IMR-90 (cell line): ENCODE data around the gene GCH1. TPM values are rescaled to one million over a fixed set of nuclear protein-coding genes. Genes with fewer than 3 reads are reported as not detected.

Experiments
- ATAC-seq: fragments of 200-7000 bp; cut with Tn5 transposase; 2 replicates; pipeline ENCODE4 v1.9.1; 2020; ENCODE audit warnings: low read depth, mild to moderate bottlenecking, moderate library complexity
- BruUV-seq: library from RNA; stranded (reverse); fragments of 400-500 nt; replicated peaks from 2 replicates; lab custom pipeline; 2021; lab: Mats Ljungman, UMichigan
- CTCF ChIA-PET: fragments of 300-600 bp; formaldehyde crosslinking; extraction: SDS; loops from one replicate; lab custom pipeline; 2021; ENCODE audit warnings: antibody characterized with exemption; lab: Yijun Ruan, JAX
- POLR2A ChIA-PET: fragments of 300-600 bp; sonication (Branson Sonifier 250); formaldehyde crosslinking; loops from one replicate; lab custom pipeline; 2022; ENCODE audit warnings: antibody characterized with exemption; ENCODE audit not compliant: unreplicated experiment; lab: Charles Lee
- DNase-seq: peaks from one replicate; pipeline ENCODE4 v3.0.0; 2013
- H2AFZ ChIP-seq: replicated peaks from 2 replicates; pipeline ENCODE3; 2013; ENCODE audit warnings: low read length, mild to moderate bottlenecking; ENCODE audit not compliant: poor library complexity
- H2AK5ac ChIP-seq: 2 replicates; pipeline ENCODE4 v1.6.1; 2013; ENCODE audit warnings: low read depth, low read length, inconsistent platforms
- H2AK9ac ChIP-seq: replicated peaks from 2 replicates; pipeline ENCODE3; 2013; ENCODE audit warnings: mild to moderate bottlenecking, low read depth, low read length, moderate library complexity; ENCODE audit not compliant: poor library complexity
- H2BK120ac ChIP-seq: 2 replicates; pipeline ENCODE4 v1.6.1; 2013; ENCODE audit warnings: low read depth, low read length, inconsistent platforms
- H2BK15ac ChIP-seq: 3 replicates; pipeline ENCODE4 v1.6.1; 2013; ENCODE audit warnings: low read depth, low read length, inconsistent platforms
- H2BK20ac ChIP-seq: 2 replicates; pipeline ENCODE4 v1.6.1; 2013; ENCODE audit warnings: low read depth, mild to moderate bottlenecking, inconsistent platforms, low read length, moderate library complexity
- H2BK5ac ChIP-seq: 2 replicates; pipeline ENCODE4 v1.6.1; 2013; ENCODE audit warnings: mild to moderate bottlenecking, low read depth, low read length, inconsistent platforms; ENCODE audit not compliant: poor library complexity, severe bottlenecking
- H3K14ac ChIP-seq: replicated peaks from 2 replicates; pipeline ENCODE4 v1.6.1; 2013; ENCODE audit warnings: low read depth, low read length, inconsistent platforms
- H3K18ac ChIP-seq: 2 replicates; pipeline ENCODE4 v1.6.1; 2013; ENCODE audit warnings: low read depth, low read length, control low read depth
- H3K23ac ChIP-seq: 2 replicates; pipeline ENCODE4 v1.6.1; 2013; ENCODE audit warnings: low read depth, low read length, inconsistent platforms
- H3K27ac ChIP-seq: 2 replicates; pipeline ENCODE4 v1.5.1; 2013; ENCODE audit warnings: mild to moderate bottlenecking, control low read depth, low read length; ENCODE audit not compliant: insufficient read depth
- H3K27me3 ChIP-seq: 2 replicates; pipeline ENCODE4 v1.6.1; 2013; ENCODE audit warnings: low read length; ENCODE audit not compliant: control insufficient read depth, insufficient read depth
- H3K36me3 ChIP-seq: 2 replicates; pipeline ENCODE4 v1.6.1; 2013; ENCODE audit warnings: low read length, mixed read lengths; ENCODE audit not compliant: control insufficient read depth, insufficient read depth
- H3K4ac ChIP-seq: 2 replicates; pipeline ENCODE4 v1.6.1; 2013; ENCODE audit warnings: low read depth, low read length, inconsistent platforms
- H3K4me1 ChIP-seq: 2 replicates; pipeline ENCODE4 v1.6.1; 2013; ENCODE audit warnings: low read length, mixed read lengths; ENCODE audit not compliant: control insufficient read depth, insufficient read depth
- H3K4me2 ChIP-seq: 2 replicates; pipeline ENCODE4 v1.6.1; 2013; ENCODE audit warnings: low read depth, mild to moderate bottlenecking, control low read depth, low read length, moderate library complexity
- H3K4me3 ChIP-seq: 2 replicates; pipeline ENCODE4 v1.5.1; 2013; ENCODE audit warnings: low read depth, mild to moderate bottlenecking, control low read depth, low read length, moderate library complexity; ENCODE audit not compliant: insufficient read depth
- H3K56ac ChIP-seq: 2 replicates; pipeline ENCODE4 v1.6.1; 2013; ENCODE audit warnings: low read length, inconsistent platforms; ENCODE audit not compliant: insufficient read depth; ENCODE audit errors: extremely low read depth
- H3K79me1 ChIP-seq, 2 experiments: 2 replicates each; pipeline ENCODE4 v1.6.1; 2013; ENCODE audit warnings: low read length in 2 of 2, inconsistent platforms in 1 of 2, low read depth in 1 of 2
- H3K9ac ChIP-seq: 2 replicates; pipeline ENCODE4 v1.6.1; 2013; ENCODE audit warnings: low read depth, low read length, control low read depth
- H3K9me1 ChIP-seq: 2 replicates; pipeline ENCODE4 v1.6.1; 2013; ENCODE audit warnings: low read length, inconsistent platforms; ENCODE audit not compliant: insufficient read depth
- H3K9me3 ChIP-seq: 2 replicates; pipeline ENCODE4 v1.6.1; 2013; ENCODE audit warnings: low read length; ENCODE audit not compliant: control insufficient read depth, insufficient read depth
- H4K20me1 ChIP-seq: 2 replicates; pipeline ENCODE4 v1.6.1; 2013; ENCODE audit warnings: low read length, inconsistent platforms; ENCODE audit not compliant: insufficient read depth
- H4K5ac ChIP-seq: 2 replicates; pipeline ENCODE4 v1.6.1; 2013; ENCODE audit warnings: mild to moderate bottlenecking, low read depth, low read length, control low read depth
- H4K8ac ChIP-seq, 2 experiments: 2 replicates each; pipeline ENCODE4 v1.6.1; 2013; ENCODE audit warnings: low read depth in 2 of 2, low read length in 2 of 2, control low read depth in 1 of 2, inconsistent platforms in 1 of 2
- H4K91ac ChIP-seq: 2 replicates; pipeline ENCODE4 v1.6.1; 2013; ENCODE audit warnings: low read depth, low read length, inconsistent platforms; ENCODE audit not compliant: insufficient read depth
- BHLHE40 ChIP-seq: fragments of 150-350 bp; IDR thresholded peaks from 2 replicates; pipeline ENCODE4 v1.6.1; 2016; ENCODE audit warnings: mild to moderate bottlenecking, low read depth, low read length
- CEBPB ChIP-seq: IDR thresholded peaks from 2 replicates; pipeline ENCODE4 v1.6.1; 2012; ENCODE audit warnings: low read depth, low read length, improper control_type of control experiment
- CTCF ChIP-seq: conservative IDR thresholded peaks from 2 replicates; pipeline ENCODE4 v1.5.1; 2012; ENCODE audit warnings: mild to moderate bottlenecking, low read depth, low read length, improper control_type of control experiment
- MAFK ChIP-seq: IDR thresholded peaks from 2 replicates; pipeline ENCODE4 v1.6.1; 2012; ENCODE audit warnings: low read depth, low read length, improper control_type of control experiment
- MXI1 ChIP-seq: IDR thresholded peaks from 2 replicates; pipeline ENCODE4 v1.6.1; 2012; ENCODE audit warnings: low read depth, mild to moderate bottlenecking, low read length, moderate library complexity, borderline replicate concordance
- POLR2A ChIP-seq: IDR thresholded peaks from 2 replicates; pipeline ENCODE4 v1.6.1; 2012; ENCODE audit warnings: mild to moderate bottlenecking, low read depth, low read length
- RCOR1 ChIP-seq: IDR thresholded peaks from 2 replicates; pipeline ENCODE4 v1.6.1; 2012; ENCODE audit warnings: mild to moderate bottlenecking, low read length, improper control_type of control experiment; ENCODE audit not compliant: insufficient replicate concordance
- RFX5 ChIP-seq: IDR thresholded peaks from 2 replicates; pipeline ENCODE4 v1.8.0; 2012; ENCODE audit warnings: low read depth, mild to moderate bottlenecking, low read length, moderate library complexity
- USF2 ChIP-seq: fragments of 150-350 bp; IDR thresholded peaks from 2 replicates; pipeline ENCODE4 v1.6.1; 2017; ENCODE audit warnings: mild to moderate bottlenecking, antibody characterized with exemption, low read length, low read depth
- WGBS, 2 experiments: methylation state at CpG; one replicate each; pipeline versions ENCODE4 v1.1.5 to v1.1.7; 2013; ENCODE audit warnings: missing lambda C conversion rate in 2 of 2; ENCODE audit not compliant: insufficient read length in 1 of 2; ENCODE audit errors: extremely low coverage in 2 of 2; 5-methylcytosine and 5-hydroxymethylcytosine counted together
- dilution Hi-C: fragments of 300-500 bp; cut with HindIII; formaldehyde crosslinking; loops from one replicate; pipeline ENCODE4 v1.14.3; 2018; ENCODE audit warnings: low sequenced_read_pairs; ENCODE audit not compliant: unreplicated experiment
- in situ Hi-C: fragments of 300-500 bp; cut with MboI; formaldehyde crosslinking; loops from 3 replicates; pipeline ENCODE4 v1.14.3; 2019; ENCODE audit warnings: low sequenced_read_pairs, inconsistent platforms, mixed read lengths
- intact Hi-C: fragments of 100-400 bp; cut with micrococcal nuclease; formaldehyde crosslinking; loops from 2 replicates; pipeline ENCODE4 v1.10.0; 2022
- polyA plus RNA-seq, 3 experiments: library from polyadenylated mRNA; depleted of rRNA; stranded (reverse); fragments of >200 nt; gene quantifications; 2 replicates each; pipeline ENCODE4 v1.2.3, GENCODE V29; 2012; ENCODE audit warnings: low replicate concordance in 1 of 3
- total RNA-seq: library from RNA; depleted of rRNA; stranded (reverse); fragments of >200 nt; gene quantifications from 2 replicates; pipeline ENCODE4 v1.2.3, GENCODE V29; 2012

Gene GCH1
- total and polyA plus RNA-seq, 2 of the 4 experiments (the other 2 are of a cell fraction): 0.54 to 0.74 TPM

GRCh38 chr14:54901380-54902142 lies 1.1 kb downstream of the GCH1 start:
- peak overlapping the region; percentile 18 for H3K9ac ChIP-seq
- H3K56ac ChIP-seq: no peak overlapping the region
- H3K27ac ChIP-seq: no peak overlapping the region
- no peak overlapping the region for H4K5ac ChIP-seq
- peak overlapping the region; percentile 77 for H2AK9ac ChIP-seq
- H3K9me1 ChIP-seq: no peaks in the 10 kb centered on the region
- peak overlapping the region; percentile 80 for H3K4me2 ChIP-seq
- peak overlapping the region; percentile 80; the same call in 1 of the 2 replicates for H3K23ac ChIP-seq
- no TSS peak for BruUV-seq
- in situ Hi-C loops: no loop called here
- DNase-seq (no peak), ATAC-seq (peak; percentile 9)
- intact Hi-C loops: no loop called here
- TF ChIP-seq POLR2A (no peak), RCOR1 (no peak), MAFK (no peak), MXI1 (no peak), CTCF (no peak), RFX5 (no peak), CEBPB (no peak), USF2 (no peak), BHLHE40 (no peak)
- peak overlapping the region; percentile 61 for H3K4me3 ChIP-seq
- no peak overlapping the region for H2BK15ac ChIP-seq
- WGBS, 2 experiments: 13% methylated on average over 6 of the region's 42 CpGs; no CpG with 5 or more reads in 1 of the 2 experiments
- no peak overlapping the region for H4K91ac ChIP-seq
- CTCF ChIA-PET: no interaction called here
- H2BK5ac ChIP-seq: no peak overlapping the region
- no peak overlapping the region for H4K8ac ChIP-seq
- H3K36me3 ChIP-seq: no peaks in the 10 kb centered on the region
- H2BK20ac ChIP-seq: no peak overlapping the region
- dilution Hi-C loops: no loop called here
- peaks cover 2% of the 10 kb centered on the region; the same call in 1 of the 2 replicates for H3K4me1 ChIP-seq
- no peak overlapping the region for H3K18ac ChIP-seq
- no peak overlapping the region for H3K4ac ChIP-seq
- no peaks in the 10 kb centered on the region for H4K20me1 ChIP-seq
- POLR2A ChIA-PET: no interaction called here
- no peaks in the 10 kb centered on the region for H3K79me1 ChIP-seq
- H2AK5ac ChIP-seq: no peak overlapping the region
- H3K14ac ChIP-seq: 0 out of 2 replicates have a peak overlapping the region, but pooled peaks have one; percentile 41
- no peak overlapping the region for H2BK120ac ChIP-seq
- peak overlapping the region; percentile 97 for H2AFZ ChIP-seq
- no peaks in the 10 kb centered on the region for H3K9me3 ChIP-seq
- H3K27me3 ChIP-seq: peaks cover 4% of the 10 kb centered on the region
